HepG2 (cell line): ENCODE results near the gene RASGRF1. TPM values are rescaled to one million over a fixed set of nuclear protein-coding genes. Genes with fewer than 3 reads are reported as not detected.

ENCODE experiments used
- ATAC-seq: fragments of 200-7000 bp; cut with Tn5 transposase; 3 replicates; pipeline ENCODE4 v1.9.1; 2020; ENCODE audit warnings: mild to moderate bottlenecking, moderate library complexity
- BruUV-seq: library from RNA; stranded (reverse); fragments of 400-500 nt; replicated peaks from 2 replicates; lab custom pipeline; 2021; lab: Mats Ljungman, UMichigan
- CTCF ChIA-PET: fragments of 300-600 bp; formaldehyde crosslinking; extraction: SDS; loops from one replicate; lab custom pipeline; 2021; ENCODE audit warnings: low total read pairs, inconsistent platforms, low intra/inter-chr PET ratio; lab: Yijun Ruan, JAX
- POLR2A ChIA-PET: fragments of 350-600 bp; sonication (Branson Sonifier 250); formaldehyde crosslinking; loops from one replicate; lab custom pipeline; 2020; ENCODE audit warnings: antibody characterized with exemption, inconsistent platforms; lab: Yijun Ruan, JAX
- DNase-seq: peaks from one replicate; pipeline ENCODE4 v3.0.0-alpha.2; 2015; ENCODE audit warnings: low spot score
- FAIRE-seq: peaks from 3 replicates; lab custom pipeline; 2011; peaks lifted over from hg19 to GRCh38; lab: Jason Lieb, UNC
- H2AFZ ChIP-seq: one replicate; pipeline ENCODE4 v1.6.1; 2011; ENCODE audit warnings: low read length, inconsistent platforms
- H3K27ac ChIP-seq: fragments of 300-600 bp; 3 replicates; pipeline ENCODE4 v1.8.0; 2011; ENCODE audit warnings: mixed run types, mild to moderate bottlenecking, mixed read lengths, low read length, inconsistent platforms; ENCODE audit not compliant: insufficient read depth; ENCODE audit errors: extremely low read length
- H3K27me3 ChIP-seq, 2 experiments: fragments of 200-600 bp in 1 of 2; 2 replicates in 1 of 2; 3 replicates in 1 of 2; pipeline versions ENCODE4 v1.6.0 to v1.8.0; 2011; ENCODE audit warnings: low read length in 2 of 2, mild to moderate bottlenecking in 2 of 2, moderate library complexity in 2 of 2, inconsistent platforms in 1 of 2; ENCODE audit not compliant: insufficient read depth in 2 of 2, control insufficient read depth in 1 of 2
- H3K36me3 ChIP-seq, 2 experiments: fragments of 200-600 bp in 1 of 2; replicated peaks in 1 of 2; 2 replicates in 1 of 2; 3 replicates in 1 of 2; pipeline versions ENCODE4 v1.5.1 to v1.8.0; 2011; ENCODE audit warnings: low read length in 2 of 2, inconsistent platforms in 1 of 2; ENCODE audit not compliant: insufficient read depth in 2 of 2, control insufficient read depth in 1 of 2
- H3K4me1 ChIP-seq: 2 replicates; pipeline ENCODE4 v1.5.1; 2012; ENCODE audit warnings: low read length, inconsistent platforms; ENCODE audit not compliant: insufficient read depth
- H3K4me2 ChIP-seq: 2 replicates; pipeline ENCODE4 v1.6.0; 2011; ENCODE audit warnings: low read depth, low read length, inconsistent platforms
- H3K4me3 ChIP-seq, 3 experiments: fragments of 200-600 bp in 1 of 3; sonication (generic), shearing (Covaris generic) in 1 of 3; replicated peaks in 1 of 3; 2 replicates each; pipeline ENCODE4 v1.5.1; 2011 to 2016; ENCODE audit warnings: low read length in 3 of 3, inconsistent platforms in 2 of 3, low read depth in 2 of 3, mild to moderate bottlenecking in 2 of 3, control low read depth in 1 of 3, mixed read lengths in 1 of 3; ENCODE audit not compliant: insufficient read depth in 1 of 3
- H3K79me2 ChIP-seq: one replicate; pipeline ENCODE4 v1.6.1; 2011; ENCODE audit warnings: low read length, inconsistent platforms; ENCODE audit not compliant: insufficient read depth
- H3K9ac ChIP-seq: 2 replicates; pipeline ENCODE4 v1.6.0; 2011; ENCODE audit warnings: mild to moderate bottlenecking, low read depth, low read length, inconsistent platforms; ENCODE audit not compliant: insufficient read depth
- H3K9me3 ChIP-seq: 2 replicates; pipeline ENCODE4 v1.5.1; 2012; ENCODE audit warnings: mild to moderate bottlenecking, low read length
- H4K20me1 ChIP-seq: 2 replicates; pipeline ENCODE4 v1.6.0; 2011; ENCODE audit warnings: inconsistent platforms, mild to moderate bottlenecking, low read length, moderate library complexity; ENCODE audit not compliant: insufficient read depth
- HDAC1 ChIP-seq: sonication (generic); formaldehyde crosslinking; IDR thresholded peaks from 2 replicates; pipeline ENCODE4 v1.5.1; 2020; ENCODE audit warnings: mild to moderate bottlenecking, missing genetic modification reagents
- MAZ ChIP-seq, 2 experiments: sonication (generic) in 1 of 2; formaldehyde crosslinking in 1 of 2; IDR thresholded peaks; 2 replicates each; pipeline versions ENCODE4 v1.5.0 to v1.6.1; 2012 to 2020; ENCODE audit warnings: low read depth in 2 of 2, mild to moderate bottlenecking in 2 of 2, borderline replicate concordance in 1 of 2, improper control_type of control experiment in 1 of 2, low read length in 1 of 2, missing genetic modification reagents in 1 of 2, moderate library complexity in 1 of 2
- NR2F2 ChIP-seq: IDR thresholded peaks from 2 replicates; pipeline ENCODE4 v1.6.1; 2012; ENCODE audit warnings: low read depth, inconsistent platforms, borderline replicate concordance
- ZFP62 ChIP-seq: sonication (generic); formaldehyde crosslinking; IDR thresholded peaks from 2 replicates; pipeline ENCODE4 v1.4.0; 2020; ENCODE audit warnings: missing genetic modification reagents
- ZNF318 ChIP-seq: sonication (generic); formaldehyde crosslinking; IDR thresholded peaks from 2 replicates; pipeline ENCODE4 v1.4.0; 2020; ENCODE audit warnings: mild to moderate bottlenecking, missing genetic modification reagents
- ZNF562 ChIP-seq: sonication (generic); formaldehyde crosslinking; IDR thresholded peaks from 2 replicates; pipeline ENCODE4 v1.8.0; 2022; ENCODE audit warnings: missing genetic modification reagents, borderline replicate concordance
- ZNF616 ChIP-seq: sonication (generic); formaldehyde crosslinking; IDR thresholded peaks from 2 replicates; pipeline ENCODE4 v1.5.0; 2020; ENCODE audit warnings: low read depth, mild to moderate bottlenecking, missing genetic modification reagents
- ZNF629 ChIP-seq: sonication (generic); formaldehyde crosslinking; conservative IDR thresholded peaks from 2 replicates; pipeline ENCODE4 v1.5.0; 2020; ENCODE audit warnings: missing genetic modification reagents
- WGBS: methylation state at CpG from one replicate; pipeline ENCODE4 v1.1.6; 2017; ENCODE audit warnings: low lambda C conversion rate; 5-methylcytosine and 5-hydroxymethylcytosine counted together
- in situ Hi-C: cut with HindIII; loops from 2 replicates; pipeline ENCODE4 v1.10.0; 2017; ENCODE audit warnings: low pct_unique_long_range_greater_than_20kb; ENCODE audit not compliant: extremely low pct_ligation_motif_present
- intact Hi-C: fragments of 100-400 bp; cut with micrococcal nuclease; formaldehyde crosslinking; loops from one replicate; pipeline ENCODE4 v1.10.0; 2022; ENCODE audit not compliant: unreplicated experiment
- polyA plus RNA-seq, 8 experiments: library from polyadenylated mRNA; depleted of rRNA in 3 of 8; stranded (reverse) in 7 of 8; unstranded in 1 of 8; fragments of >200 nt; fragmentation: Illumina TruSeq in 4 of 8; extraction: Trizol in 4 of 8; gene quantifications; 2 replicates each; pipeline versions ENCODE4 v1.2.1 to v1.2.3, GENCODE V29; 2011 to 2016; ENCODE audit warnings: low read depth in 4 of 8, missing spikeins in 1 of 8, mixed read lengths in 1 of 8; ENCODE audit not compliant: insufficient read depth in 1 of 8
- total RNA-seq, 5 experiments: library from RNA; depleted of rRNA; stranded (reverse); fragments of >200 nt; fragmentation: Illumina TruSeq; extraction: Trizol; gene quantifications; 2 replicates each; pipeline ENCODE4 v1.2.3, GENCODE V29; 2016; ENCODE audit warnings: low read depth in 1 of 5

RASGRF1 gene
- total and polyA plus RNA-seq, 2 of the 13 experiments (the other 11 are each of a cell fraction or from before 2014, with no cell fraction given): 0.55 to 3.0 TPM

DNA sequence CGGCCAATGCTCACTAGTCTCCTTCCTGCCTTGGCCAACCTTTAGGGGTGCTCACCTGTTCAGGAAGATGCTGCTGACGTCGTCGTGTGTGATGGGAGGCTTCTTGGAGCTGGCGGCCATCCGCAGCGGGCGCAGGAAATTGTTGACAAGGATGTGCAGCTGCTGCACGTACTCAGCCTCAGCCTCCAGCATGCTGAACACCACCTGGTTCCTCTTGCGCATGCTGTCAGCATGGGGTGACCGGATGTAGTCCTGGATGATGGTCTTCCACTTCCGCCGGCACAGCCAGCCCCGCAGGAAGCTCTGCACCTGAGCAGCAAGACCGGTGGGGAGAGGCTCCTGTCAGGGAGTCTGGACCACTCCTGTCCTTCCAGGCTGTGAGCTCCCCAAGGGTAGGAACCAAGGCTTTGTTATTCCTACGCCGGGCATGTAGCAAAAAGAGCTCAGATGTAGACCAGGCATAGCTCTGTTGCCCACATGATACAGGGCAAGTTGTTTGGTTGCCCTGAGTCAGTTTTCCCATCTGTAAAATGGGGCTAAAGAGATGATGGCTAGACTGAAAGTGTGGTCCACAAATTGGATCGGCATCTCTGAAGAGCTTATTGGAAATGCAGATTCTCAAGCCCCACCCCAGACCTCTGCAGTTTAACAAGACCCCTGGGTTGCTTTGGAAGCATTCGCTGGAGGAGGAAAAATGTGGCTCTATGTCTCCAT, 43.7 kb downstream of the RASGRF1 start:
- Histone ChIP-seq H3K27me3 (no peaks in the 10 kb centered on the region; a peak in 1 of 5 replicates), H3K9ac (no peak overlapping the region), H3K36me3 (no peaks in the 10 kb centered on the region), H3K79me2 (no peaks in the 10 kb centered on the region), H4K20me1 (no peaks in the 10 kb centered on the region), H3K4me3 (no peak overlapping the region), H3K9me3 (no peaks in the 10 kb centered on the region), H3K4me2 (no peak overlapping the region), H3K27ac (no peak overlapping the region)
- FAIRE-seq: no peak
- intact Hi-C loops: no loop called here
- CTCF ChIA-PET: no interaction called here
- 41% methylated on average over 3 of the region's 19 CpGs for WGBS
- POLR2A ChIA-PET: no interaction called here
- no peak for ATAC-seq
- no TSS peak for BruUV-seq
- in situ Hi-C loops: no loop called here
- TF ChIP-seq HDAC1: no peak
- peak; percentile 52; the same call in 1 of the 2 replicates for TF ChIP-seq ZNF629 (CRISPR knock-in tag)
- TF ChIP-seq, all 625 proteins: peak for 1
- H2AFZ ChIP-seq: no peak overlapping the region
- 0 out of 2 replicates have a peak, but pooled peaks cover 5% of the 10 kb centered on the region for H3K4me1 ChIP-seq
- no peak for DNase-seq

- DNase-seq (no peak), FAIRE-seq (no peak), ATAC-seq (no peak)
- Histone ChIP-seq H3K4me1 (no peaks in the 10 kb centered on the region), H3K4me2 (no peak overlapping the region), H3K9ac (no peak overlapping the region), H3K27ac (no peak overlapping the region), H3K9me3 (no peaks in the 10 kb centered on the region), H3K27me3 (no peaks in the 10 kb centered on the region; a peak in 2 of 5 replicates), H3K79me2 (no peaks in the 10 kb centered on the region), H4K20me1 (no peaks in the 10 kb centered on the region), H3K4me3 (no peak overlapping the region), H3K36me3 (no peaks in the 10 kb centered on the region), H2AFZ (no peak overlapping the region)
- ChIA-PET POLR2A (no interaction called here), CTCF (no interaction called here)
- intact Hi-C loops (no loop called here), in situ Hi-C loops (no loop called here)
- BruUV-seq: no TSS peak
- WGBS: 7% methylated on average over 1 of the region's 1 CpG
- no peak for TF ChIP-seq NR2F2
- no peak for TF ChIP-seq ZFP62 (CRISPR knock-in tag)
- TF ChIP-seq ZNF318 (CRISPR knock-in tag): no peak
- no peak for TF ChIP-seq MAZ (IDR thresholded peaks at IDR 0.05; ENCODE audit: borderline replicate concordance, low read depth, low read length)
- no peak for TF ChIP-seq MAZ (CRISPR knock-in tag; IDR thresholded peaks at IDR 0.05; ENCODE audit: low read depth)
- TF ChIP-seq ZNF616 (CRISPR knock-in tag): no peak
- no peak for TF ChIP-seq ZNF562 (CRISPR knock-in tag)
These were observed 45.5 kb downstream of the RASGRF1 start for GRCh38 chr15:79045041-79045440.
